Activated CD4-positive, alpha-beta T cell treated with anti-CD3 and anti-CD28 coated beads for 36 hours (primary cell): ENCODE results near the gene INTS6. TPM values are rescaled to one million over a fixed set of nuclear protein-coding genes. Genes with fewer than 3 reads are reported as not detected.

Experiments used
- ATAC-seq: fragments of 200-7000 bp; cut with Tn5 transposase; one replicate; pipeline ENCODE4 v1.10.0; 2021; ENCODE audit warnings: mild to moderate bottlenecking, moderate library complexity
- CTCF ChIA-PET: fragments of 350-600 bp; sonication (Branson Sonifier 250); formaldehyde crosslinking; loops from one replicate; lab custom pipeline; 2021; ENCODE audit warnings: antibody characterized with exemption; lab: Charles Lee
- POLR2A ChIA-PET: fragments of 350-600 bp; sonication (Branson Sonifier 250); formaldehyde crosslinking; loops from one replicate; lab custom pipeline; 2021; ENCODE audit warnings: antibody characterized with exemption, inconsistent platforms; lab: Charles Lee
- DNase-seq: peaks from one replicate; pipeline ENCODE4 v3.0.0-alpha.2; 2020
- H3K27ac Mint-ChIP-seq: one replicate; pipeline ENCODE4 v1.8.0; 2021; ENCODE audit warnings: mixed read lengths
- H3K27me3 Mint-ChIP-seq: one replicate; pipeline ENCODE4 v1.8.0; 2021; ENCODE audit warnings: mixed read lengths
- H3K36me3 Mint-ChIP-seq: one replicate; pipeline ENCODE4 v1.8.0; 2021; ENCODE audit warnings: low read depth, mixed read lengths
- H3K4me1 Mint-ChIP-seq: one replicate; pipeline ENCODE4 v1.8.0; 2021; ENCODE audit warnings: mixed read lengths
- H3K4me3 Mint-ChIP-seq: one replicate; pipeline ENCODE4 v1.8.0; 2021; ENCODE audit warnings: mild to moderate bottlenecking, moderate library complexity, mixed read lengths
- H3K9me3 Mint-ChIP-seq: one replicate; pipeline ENCODE4 v1.8.0; 2021; ENCODE audit warnings: low read depth, mixed read lengths
- intact Hi-C, 2 experiments: fragments of 100-400 bp; cut with DNase I in 1 of 2; cut with micrococcal nuclease in 1 of 2; formaldehyde crosslinking; loops; one replicate each; pipeline versions ENCODE4 v1.14.2 to v1.15.1; 2022 to 2024; cut with DNase I, micrococcal nuclease
- total RNA-seq, 2 experiments: library from RNA; stranded (reverse); gene quantifications; one replicate each; pipeline ENCODE4 v1.2.3, GENCODE V29; 2021

INTS6 gene
- total RNA-seq, 2 experiments from 2014 or later = 47.9 to 50.3 TPM

DNA sequence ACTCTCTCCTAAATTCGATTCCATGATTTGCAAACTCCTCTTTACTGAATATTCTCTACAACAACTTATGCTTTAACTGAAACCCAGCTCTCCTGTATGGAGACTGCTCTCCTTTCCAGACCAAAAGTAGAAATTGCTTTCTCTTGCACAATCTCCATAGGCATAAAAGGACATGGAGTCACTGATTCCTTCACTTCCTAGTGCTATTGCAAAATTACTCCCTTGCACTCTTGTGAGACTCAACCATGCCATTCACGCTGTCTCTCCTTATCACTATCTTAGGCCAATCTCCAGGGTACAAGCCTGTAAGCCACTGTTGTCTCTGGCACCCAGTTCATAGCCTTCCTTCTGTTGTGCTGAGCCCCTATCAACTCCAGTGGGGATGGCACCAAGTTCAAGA is 82.7 kb downstream of the INTS6 start:
- ATAC-seq (no peak), DNase-seq (no peak)
- intact Hi-C loops = no loop called here
- CTCF ChIA-PET = interaction anchor here (1.0 kb wide), 1 partner anchor 10 kb away, joined by 3 read pairs; no protein-coding TSS in a partner anchor
- no peak overlapping the region for H3K27ac Mint-ChIP-seq
- no peaks in the 10 kb centered on the region for H3K9me3 Mint-ChIP-seq
- H3K4me1 Mint-ChIP-seq = no peaks in the 10 kb centered on the region
- POLR2A ChIA-PET = no interaction called here
- H3K27me3 Mint-ChIP-seq = no peaks in the 10 kb centered on the region
- peaks cover 20% of the 10 kb centered on the region for H3K36me3 Mint-ChIP-seq
- H3K4me3 Mint-ChIP-seq = no peak overlapping the region

GRCh38 chr13:51364404-51365008 is 88.3 kb downstream of the INTS6 start:
- ATAC-seq = no peak
- POLR2A ChIA-PET = no interaction called here

DNA sequence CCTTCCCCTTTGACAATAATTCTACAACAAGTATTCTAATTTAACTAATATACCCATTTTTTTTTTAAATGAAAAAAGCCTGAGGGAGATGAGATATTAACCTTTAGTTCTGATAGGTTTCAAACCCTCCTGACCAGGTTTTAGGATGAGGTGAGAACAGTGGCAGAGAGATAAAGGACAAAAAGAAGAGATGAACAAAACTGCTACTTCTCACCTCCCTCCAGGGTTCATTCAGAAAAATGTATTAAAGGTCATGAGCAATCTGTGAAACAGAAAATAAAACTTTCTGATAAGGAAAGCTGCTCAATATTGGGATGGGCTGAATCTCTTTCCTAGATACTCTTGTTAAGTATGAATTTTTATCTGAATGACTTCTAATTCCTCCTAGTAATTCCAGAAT is 89.2 kb downstream of the INTS6 start:
- no peak for DNase-seq
- CTCF ChIA-PET = no interaction called here
- intact Hi-C loops = no loop called here
- Mint-ChIP-seq H3K27ac (no peak overlapping the region), H3K4me3 (no peak overlapping the region), H3K4me1 (peaks cover 14% of the 10 kb centered on the region), H3K9me3 (no peaks in the 10 kb centered on the region), H3K36me3 (peaks cover 27% of the 10 kb centered on the region), H3K27me3 (no peaks in the 10 kb centered on the region)
- peak; percentile 39 for ATAC-seq
- POLR2A ChIA-PET = no interaction called here

More at GRCh38 chr13:51364404-51365008, 88.3 kb downstream of the INTS6 start:
- Mint-ChIP-seq H3K27ac (no peak overlapping the region), H3K9me3 (no peaks in the 10 kb centered on the region), H3K27me3 (no peaks in the 10 kb centered on the region), H3K36me3 (peaks cover 33% of the 10 kb centered on the region), H3K4me3 (no peak overlapping the region), H3K4me1 (peaks cover 14% of the 10 kb centered on the region)
- CTCF ChIA-PET = no interaction called here
- intact Hi-C loops = no loop called here
- no peak for DNase-seq

DNA sequence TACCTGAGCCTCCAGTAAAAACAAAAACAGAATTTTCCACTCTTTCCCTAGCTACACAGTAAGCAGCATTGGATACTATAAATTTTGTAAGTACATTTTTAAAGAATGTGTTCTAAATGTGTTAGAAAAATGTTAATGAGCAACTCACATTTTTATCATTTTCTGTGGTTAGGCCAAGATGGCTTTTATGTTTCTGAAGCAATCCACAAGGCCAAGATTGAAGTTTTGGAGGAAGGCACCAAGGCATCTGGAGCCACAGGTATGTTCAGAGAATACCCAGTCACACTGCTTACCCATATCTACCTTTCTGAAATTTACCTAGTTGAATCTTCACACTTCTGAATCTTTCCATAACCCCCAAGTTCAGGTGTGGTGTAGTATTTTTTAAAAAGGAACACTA is 91.7 kb downstream of the INTS6 start:
- no peak for DNase-seq
- H3K27ac Mint-ChIP-seq = no peak overlapping the region
- H3K4me1 Mint-ChIP-seq = peaks cover 14% of the 10 kb centered on the region
- no peak overlapping the region for H3K4me3 Mint-ChIP-seq
- POLR2A ChIA-PET = no interaction called here
- intact Hi-C loops = no loop called here
- no peak for ATAC-seq
- peaks cover 19% of the 10 kb centered on the region for H3K36me3 Mint-ChIP-seq
- H3K27me3 Mint-ChIP-seq = no peaks in the 10 kb centered on the region
- no peaks in the 10 kb centered on the region for H3K9me3 Mint-ChIP-seq
- CTCF ChIA-PET = interaction anchor here (1.0 kb wide), 1 partner anchor 75 kb away, joined by 3 read pairs; no protein-coding TSS in a partner anchor

DNA sequence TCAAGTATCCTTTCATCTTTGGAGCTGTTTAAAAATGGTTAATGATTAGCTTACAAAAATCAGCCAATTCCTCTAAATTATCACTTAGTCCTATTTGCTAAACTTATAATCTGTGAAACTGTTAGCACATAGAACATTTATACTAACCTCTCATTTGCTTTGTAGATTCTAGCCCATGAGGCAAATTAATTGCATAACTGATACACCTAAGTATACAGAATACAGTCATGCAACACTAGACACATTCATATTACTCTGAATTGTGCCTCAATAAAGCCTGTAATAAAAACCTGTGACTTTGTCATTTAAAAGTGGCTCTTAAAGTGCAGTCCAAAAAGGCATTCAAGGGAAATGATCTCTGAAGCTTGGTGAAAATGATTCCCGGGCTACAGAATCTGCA is 92.3 kb downstream of the INTS6 start:
- Mint-ChIP-seq H3K27ac (no peak overlapping the region), H3K4me1 (peaks cover 14% of the 10 kb centered on the region), H3K27me3 (no peaks in the 10 kb centered on the region), H3K36me3 (peaks cover 19% of the 10 kb centered on the region), H3K4me3 (no peak overlapping the region), H3K9me3 (no peaks in the 10 kb centered on the region)
- ATAC-seq (no peak), DNase-seq (no peak)
- intact Hi-C loops = no loop called here
- ChIA-PET CTCF (no interaction called here), POLR2A (no interaction called here)

GRCh38 chr13:51359352-51359751 is 93.5 kb downstream of the INTS6 start:
- peaks cover 8% of the 10 kb centered on the region for H3K4me1 Mint-ChIP-seq
- ChIA-PET POLR2A (no interaction called here), CTCF (interaction anchor here (0.6 kb wide), 1 partner anchor 85 kb away, joined by 3 read pairs; no protein-coding TSS in a partner anchor)
- H3K36me3 Mint-ChIP-seq = peaks cover 13% of the 10 kb centered on the region
- H3K27ac Mint-ChIP-seq = no peak overlapping the region
- no peak for DNase-seq
- ATAC-seq = no peak
- H3K9me3 Mint-ChIP-seq = no peaks in the 10 kb centered on the region
- intact Hi-C loops = no loop called here
- no peak overlapping the region for H3K4me3 Mint-ChIP-seq
- H3K27me3 Mint-ChIP-seq = no peaks in the 10 kb centered on the region

DNA sequence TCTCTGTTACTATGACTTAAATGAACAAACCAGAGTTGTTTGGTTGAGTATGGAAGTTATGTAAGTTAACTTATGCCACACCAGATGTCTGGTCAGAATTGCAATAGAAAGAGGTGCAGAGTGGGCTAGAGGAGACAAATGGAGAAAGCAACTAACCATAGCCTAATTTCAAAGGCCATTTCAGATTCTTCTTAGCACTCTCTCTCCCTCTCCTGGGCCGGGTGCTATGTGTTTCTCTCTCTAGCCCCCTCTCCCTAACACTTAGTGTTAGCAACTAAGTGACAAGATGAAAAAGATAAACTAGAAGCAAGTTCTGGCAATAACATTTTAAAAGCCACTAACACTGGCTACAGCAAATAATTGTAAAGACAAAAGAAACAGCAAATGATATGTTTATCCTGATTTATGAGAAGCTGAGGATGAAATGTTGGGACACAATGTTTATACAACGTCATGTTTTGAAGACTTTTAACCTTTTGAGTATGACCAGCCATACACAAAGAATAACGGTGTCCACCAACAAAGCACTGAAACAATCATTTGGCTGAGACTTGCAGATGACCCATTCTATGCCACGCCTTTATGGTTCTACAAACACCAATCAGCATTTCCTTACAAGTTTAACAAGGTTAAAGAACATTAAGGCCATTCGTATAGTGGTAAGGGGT is 94.8 kb downstream of the INTS6 start:
- intact Hi-C loops = no loop called here
- ChIA-PET POLR2A (no interaction called here), CTCF (interaction anchor here (0.7 kb wide), 1 partner anchor 85 kb away, joined by 3 read pairs; no protein-coding TSS in a partner anchor)

GRCh38 chr13:51355217-51355616 is 97.6 kb downstream of the INTS6 start:
- Mint-ChIP-seq H3K27me3 (no peaks in the 10 kb centered on the region), H3K4me3 (no peak overlapping the region), H3K36me3 (peaks cover 7% of the 10 kb centered on the region), H3K9me3 (no peaks in the 10 kb centered on the region), H3K27ac (no peak overlapping the region), H3K4me1 (no peaks in the 10 kb centered on the region)
- no peak for DNase-seq
- CTCF ChIA-PET = interaction anchor here (0.8 to 1.4 kb wide), 2 partner anchors 13 to 19 kb away, joined by 3 read pairs; no protein-coding TSS in a partner anchor
- no peak for ATAC-seq
- intact Hi-C loops = no loop called here
- POLR2A ChIA-PET = no interaction called here

More for the DNA sequence above, 94.8 kb downstream of the INTS6 start:
- H3K4me3 Mint-ChIP-seq = no peak overlapping the region
- DNase-seq (no peak), ATAC-seq (no peak)
- no peak overlapping the region for H3K27ac Mint-ChIP-seq
- no peaks in the 10 kb centered on the region for H3K9me3 Mint-ChIP-seq
- H3K27me3 Mint-ChIP-seq = no peaks in the 10 kb centered on the region
- H3K36me3 Mint-ChIP-seq = peaks cover 10% of the 10 kb centered on the region
- H3K4me1 Mint-ChIP-seq = peaks cover under 1% of the 10 kb centered on the region

DNA sequence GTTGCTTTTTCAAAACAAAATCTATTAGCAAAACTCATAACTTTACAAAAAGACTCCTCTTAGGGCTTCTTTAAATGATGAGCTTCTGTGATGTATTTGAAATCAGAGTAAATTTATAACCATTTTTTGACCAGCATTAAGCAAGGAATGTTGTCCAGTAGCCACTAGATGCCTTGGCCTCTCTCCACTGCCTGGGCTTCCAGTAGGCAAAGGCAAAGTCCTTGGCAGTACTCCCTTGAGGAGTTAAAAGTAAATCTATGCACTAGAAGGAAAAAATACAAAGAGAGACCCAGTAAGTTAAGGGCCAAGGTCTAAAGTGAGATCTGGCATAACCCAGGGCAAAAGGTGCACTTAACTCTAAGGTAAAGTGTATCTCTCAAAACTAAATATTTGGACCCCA is 103.8 kb downstream of the INTS6 start:
- DNase-seq (no peak), ATAC-seq (no peak)
- intact Hi-C loops = no loop called here
- Mint-ChIP-seq H3K27me3 (no peaks in the 10 kb centered on the region), H3K9me3 (no peaks in the 10 kb centered on the region), H3K27ac (no peak overlapping the region), H3K4me3 (no peak overlapping the region), H3K36me3 (peaks cover 7% of the 10 kb centered on the region), H3K4me1 (no peaks in the 10 kb centered on the region)
- ChIA-PET CTCF (no interaction called here), POLR2A (no interaction called here)

- no peaks in the 10 kb centered on the region for H3K27me3 Mint-ChIP-seq
- H3K36me3 Mint-ChIP-seq = peaks cover 7% of the 10 kb centered on the region
- H3K4me3 Mint-ChIP-seq = no peak overlapping the region
- no peaks in the 10 kb centered on the region for H3K4me1 Mint-ChIP-seq
- no peak for ATAC-seq
- DNase-seq = no peak
- no peak overlapping the region for H3K27ac Mint-ChIP-seq
- CTCF ChIA-PET = no interaction called here
- intact Hi-C loops = no loop called here
- POLR2A ChIA-PET = interaction anchor here (0.7 kb wide), 1 partner anchor 431 kb away, joined by 3 read pairs; no protein-coding TSS in a partner anchor
- no peaks in the 10 kb centered on the region for H3K9me3 Mint-ChIP-seq
Measured at GRCh38 chr13:51348069-51348967, 104.5 kb downstream of the INTS6 start.

DNA sequence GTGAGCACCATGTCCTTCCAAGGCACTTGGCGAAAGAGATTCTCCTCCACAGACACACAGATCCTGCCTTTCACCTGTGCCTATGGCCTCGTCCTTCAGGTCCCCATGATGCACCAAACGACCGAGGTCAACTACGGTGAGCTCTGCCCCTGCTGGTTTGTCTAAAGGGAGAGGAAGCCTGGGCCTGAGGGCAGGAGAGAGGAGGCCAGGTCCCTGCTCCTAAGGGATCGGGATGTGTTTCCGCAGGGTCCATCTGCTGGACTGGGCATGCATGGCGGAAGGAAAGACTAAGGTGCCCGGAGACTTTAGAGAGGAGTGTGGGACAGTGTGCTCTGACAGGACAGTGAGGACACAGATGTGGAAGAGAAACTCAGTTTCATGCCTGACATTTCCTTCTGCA is 105.7 kb downstream of the INTS6 start:
- H3K36me3 Mint-ChIP-seq = peaks cover 2% of the 10 kb centered on the region

More for the DNA sequence above, 105.7 kb downstream of the INTS6 start:
- Mint-ChIP-seq H3K4me3 (no peak overlapping the region), H3K4me1 (no peaks in the 10 kb centered on the region), H3K27ac (no peak overlapping the region), H3K9me3 (no peaks in the 10 kb centered on the region), H3K27me3 (no peaks in the 10 kb centered on the region)
- POLR2A ChIA-PET = no interaction called here
- intact Hi-C loops = no loop called here
- ATAC-seq (no peak), DNase-seq (no peak)
- CTCF ChIA-PET = interaction anchor here (0.7 kb wide), 1 partner anchor 819 kb away, joined by 4 read pairs; no protein-coding TSS in a partner anchor
